Neural cell (in vitro differentiated cells): ENCODE data around the gene LRRC34.

Source experiments
- EZH2 ChIP-seq: fragments of 200-600, 300-800 bp; shearing (Covaris generic), sonication (generic); IDR thresholded peaks from 2 replicates; pipeline ENCODE4 v1.6.1; 2014; ENCODE audit warnings: antibody characterized with exemption, low read length, borderline replicate concordance, mild to moderate bottlenecking; ENCODE audit not compliant: insufficient read depth, poor library complexity, severe bottlenecking
- MXI1 ChIP-seq: fragments of 450-650 bp; conservative IDR thresholded peaks from 2 replicates; pipeline ENCODE4 v1.6.1; 2014; ENCODE audit warnings: antibody characterized with exemption, mild to moderate bottlenecking; ENCODE audit not compliant: poor library complexity, severe bottlenecking

GRCh38 chr3:169774186-169774585, 38.5 kb downstream of the LRRC34 start:
- TF ChIP-seq EZH2 (no peak), MXI1 (no peak)
